Activated CD8-positive, alpha-beta memory T cell treated with anti-CD3 and anti-CD28 coated beads, Interleukin-2, amount 10 ng/mL, durations not matched to agents 7 days and 5 days (primary cell): Measurements from ENCODE around the gene HDGFL3. TPM values are rescaled to one million over a fixed set of nuclear protein-coding genes. Genes with fewer than 3 reads are reported as not detected.
A peak's percentile ranks its signal among the peaks of the same experiment; 100 is the strongest.
"Not testable (repeated sequence)": the region's sequence is repeated elsewhere in the genome, so short reads cannot be mapped to it uniquely, and the experiment has no call there.

Experiments
- ATAC-seq: fragments of 150-1000 bp; cut with Tn5 transposase; one replicate; pipeline ENCODE4 v1.10.0; 2021; ENCODE audit warnings: moderate library complexity
- CTCF ChIA-PET: fragments of 350-600 bp; sonication (Branson Sonifier 250); formaldehyde crosslinking; loops from one replicate; lab custom pipeline; 2021; ENCODE audit warnings: antibody characterized with exemption; lab: Charles Lee
- DNase-seq: peaks from one replicate; pipeline ENCODE4 v3.0.0-alpha.2; 2020
- H3K27ac Mint-ChIP-seq: one replicate; pipeline ENCODE4 v1.8.0; 2021; ENCODE audit warnings: mild to moderate bottlenecking, mixed read lengths
- H3K27me3 Mint-ChIP-seq: one replicate; pipeline ENCODE4 v1.8.0; 2021; ENCODE audit warnings: mixed read lengths
- H3K36me3 Mint-ChIP-seq: one replicate; pipeline ENCODE4 v1.8.0; 2021; ENCODE audit warnings: mild to moderate bottlenecking, mixed read lengths
- H3K4me1 Mint-ChIP-seq: one replicate; pipeline ENCODE4 v1.8.0; 2021; ENCODE audit warnings: mixed read lengths
- H3K4me3 Mint-ChIP-seq: one replicate; pipeline ENCODE4 v1.8.0; 2021; ENCODE audit warnings: mild to moderate bottlenecking, moderate library complexity, mixed read lengths
- H3K9me3 Mint-ChIP-seq: one replicate; pipeline ENCODE4 v1.8.0; 2022; ENCODE audit warnings: low read depth, mixed read lengths
- total RNA-seq, 2 experiments: library from RNA; stranded (reverse); gene quantifications; one replicate each; pipeline ENCODE4 v1.2.3, GENCODE V29; 2021

Gene HDGFL3
- total RNA-seq, 2 experiments from 2014 or later: 20.4 to 91.0 TPM

DNA sequence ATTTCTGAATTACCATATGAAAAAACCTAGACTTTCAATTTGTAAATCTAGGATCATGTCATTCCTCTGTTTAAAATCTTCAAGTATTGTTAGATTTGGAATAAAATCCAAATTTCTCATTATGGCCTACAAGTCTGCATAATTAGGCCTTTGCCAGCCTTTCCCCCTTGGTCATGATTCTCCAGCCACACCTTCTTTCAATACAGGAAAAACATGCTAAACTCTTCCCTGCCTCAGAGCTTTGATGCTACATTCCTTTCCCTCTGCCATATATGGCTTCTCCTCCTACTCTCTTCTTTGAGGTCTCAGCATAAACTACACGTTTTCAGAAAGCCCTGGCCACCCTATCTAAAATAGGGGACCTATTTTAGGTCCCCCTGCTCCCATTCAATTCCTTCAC lies 51.7 kb downstream of the HDGFL3 start:
- no peak overlapping the region for H3K27ac Mint-ChIP-seq
- H3K9me3 Mint-ChIP-seq: no peaks in the 10 kb centered on the region
- no peak overlapping the region for H3K4me3 Mint-ChIP-seq
- DNase-seq: no peak
- ATAC-seq: no peak
- H3K27me3 Mint-ChIP-seq: peaks cover 23% of the 10 kb centered on the region
- H3K4me1 Mint-ChIP-seq: peaks cover 10% of the 10 kb centered on the region
- H3K36me3 Mint-ChIP-seq: peaks cover 11% of the 10 kb centered on the region
- CTCF ChIA-PET: interaction anchor here (0.6 kb wide), 1 partner anchor 1881 kb away, joined by 3 read pairs; no protein-coding TSS in a partner anchor

DNA sequence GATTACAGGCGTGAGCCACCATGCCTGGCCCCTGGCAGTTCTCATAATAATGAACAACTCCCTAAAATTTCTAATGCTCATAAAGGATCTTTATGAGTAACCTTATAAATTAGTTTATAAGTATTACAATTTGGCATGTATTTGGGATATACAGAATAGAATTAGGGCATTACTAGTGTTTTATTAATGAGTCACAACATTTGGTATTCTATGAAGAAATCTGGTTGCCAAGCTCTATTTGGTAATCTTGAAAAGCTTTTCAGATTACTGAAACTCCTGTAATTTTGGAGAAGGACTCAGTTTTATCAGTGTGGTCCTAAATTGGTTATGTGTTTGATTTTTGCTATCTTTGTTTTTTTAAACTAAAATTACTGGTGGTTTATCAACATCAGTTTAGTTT lies 54.3 kb downstream of the HDGFL3 start:
- H3K36me3 Mint-ChIP-seq: peaks cover 12% of the 10 kb centered on the region
- CTCF ChIA-PET: no interaction called here
- DNase-seq (no peak), ATAC-seq (no peak)
- peaks cover 23% of the 10 kb centered on the region for H3K27me3 Mint-ChIP-seq
- H3K9me3 Mint-ChIP-seq: no peaks in the 10 kb centered on the region
- H3K4me1 Mint-ChIP-seq: peaks cover 8% of the 10 kb centered on the region
- no peak overlapping the region for H3K27ac Mint-ChIP-seq
- no peak overlapping the region for H3K4me3 Mint-ChIP-seq

DNA sequence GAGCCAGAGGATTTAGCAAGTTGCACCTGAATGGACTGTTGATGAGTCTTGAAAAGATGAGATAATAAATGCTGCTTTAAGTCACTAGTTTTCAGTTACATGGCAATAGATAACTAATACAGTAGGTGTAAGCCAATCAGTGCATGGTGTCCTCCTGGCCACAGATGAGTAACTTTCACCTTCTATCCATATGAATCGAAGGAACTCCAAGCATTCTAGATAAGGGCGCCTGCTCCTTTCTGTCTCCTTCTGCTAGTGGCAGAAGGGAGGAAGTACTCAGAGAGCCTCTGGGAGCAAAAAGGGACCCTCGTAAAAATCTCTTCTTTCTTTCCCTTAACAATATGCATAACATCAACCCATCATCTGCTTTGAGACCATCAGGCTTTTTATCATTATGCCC lies 62.9 kb downstream of the HDGFL3 start:
- Mint-ChIP-seq H3K4me3 (no peak overlapping the region), H3K36me3 (peaks cover 18% of the 10 kb centered on the region), H3K9me3 (no peaks in the 10 kb centered on the region), H3K4me1 (no peaks in the 10 kb centered on the region), H3K27ac (no peak overlapping the region), H3K27me3 (peaks cover 23% of the 10 kb centered on the region)
- DNase-seq (no peak), ATAC-seq (no peak)
- CTCF ChIA-PET: no interaction called here

DNA sequence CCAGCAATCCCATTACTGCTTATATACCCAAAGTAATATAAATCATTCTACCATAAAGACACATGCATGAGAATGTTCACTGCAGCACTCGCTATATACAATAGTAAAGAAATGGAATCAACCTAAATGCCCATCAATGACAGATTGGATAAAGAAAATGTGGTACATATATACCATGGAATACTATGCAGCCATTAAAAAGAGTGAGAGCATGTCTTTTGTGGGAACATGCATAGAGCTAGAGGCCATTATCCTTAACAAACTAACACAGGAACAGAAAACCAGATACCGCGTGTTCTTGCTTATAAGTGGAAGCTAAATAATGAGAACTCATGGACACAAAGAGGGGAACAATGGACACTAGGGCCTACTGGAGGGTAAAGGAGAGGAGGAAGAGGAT lies 65.5 kb downstream of the HDGFL3 start:
- ATAC-seq, H3K9me3 Mint-ChIP-seq, H3K27ac Mint-ChIP-seq, DNase-seq, H3K4me3 Mint-ChIP-seq, H3K4me1 Mint-ChIP-seq: not testable (repeated sequence)
- Mint-ChIP-seq H3K27me3 (peaks cover 16% of the 10 kb centered on the region), H3K36me3 (peaks cover 11% of the 10 kb centered on the region)
- CTCF ChIA-PET: interaction anchor here (0.6 kb wide), 1 partner anchor 116 kb away, joined by 3 read pairs; no protein-coding TSS in a partner anchor

DNA sequence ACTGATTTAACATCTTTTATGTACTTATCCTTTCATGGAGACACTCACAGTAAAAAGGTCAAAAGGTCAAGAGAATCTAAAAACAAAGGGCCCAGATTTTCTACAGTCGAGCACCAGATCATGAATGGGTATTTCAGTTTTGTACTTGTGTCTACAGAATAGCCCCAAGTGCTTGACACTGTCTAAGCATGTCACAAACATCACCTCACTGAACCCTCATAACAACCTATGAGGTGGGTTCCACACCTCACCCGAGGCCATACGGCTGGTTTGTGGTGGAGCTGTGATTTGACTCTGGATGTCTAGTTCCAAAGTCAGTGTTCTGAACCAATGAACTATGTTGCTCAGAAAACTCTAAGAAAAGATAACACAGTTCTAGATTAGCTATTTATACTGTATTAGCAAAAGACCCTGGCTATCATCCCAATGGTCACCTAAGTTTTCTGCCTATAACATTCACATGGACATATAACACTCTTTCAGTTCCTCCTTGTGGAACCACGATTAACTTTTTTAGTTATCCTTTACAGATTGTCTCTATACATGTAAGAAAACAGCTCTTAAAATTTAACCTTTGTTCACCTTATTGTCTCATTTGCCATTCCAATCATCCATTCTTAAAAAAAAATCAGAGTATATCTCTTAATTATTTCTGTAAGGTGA lies 74.6 kb downstream of the HDGFL3 start:
- no peaks in the 10 kb centered on the region for H3K27me3 Mint-ChIP-seq
- CTCF ChIA-PET: no interaction called here
- H3K9me3 Mint-ChIP-seq: no peaks in the 10 kb centered on the region
- H3K36me3 Mint-ChIP-seq: peaks cover 9% of the 10 kb centered on the region
- DNase-seq (no peak), ATAC-seq (no peak)
- no peak overlapping the region for H3K27ac Mint-ChIP-seq
- no peak overlapping the region for H3K4me3 Mint-ChIP-seq
- no peaks in the 10 kb centered on the region for H3K4me1 Mint-ChIP-seq

DNA sequence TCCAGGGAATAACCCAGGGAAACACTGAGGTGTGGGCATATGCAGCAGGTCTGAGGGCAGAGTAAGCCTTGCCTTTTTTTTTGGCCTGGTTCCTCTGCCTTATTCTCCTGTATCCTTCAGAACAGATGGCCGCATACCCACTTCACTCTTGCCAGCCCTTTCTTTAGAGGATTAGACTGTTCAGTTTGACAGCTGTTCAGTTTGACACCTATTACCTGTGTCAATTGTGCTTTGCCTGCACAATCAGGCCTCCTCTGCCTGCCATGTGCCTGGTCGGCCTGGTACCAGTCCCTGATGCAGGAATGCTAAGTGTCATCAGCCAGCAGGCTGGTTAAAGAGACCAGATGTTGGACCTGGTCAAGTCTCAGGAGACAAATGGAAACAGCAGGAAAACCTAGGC lies 77.8 kb downstream of the HDGFL3 start:
- ATAC-seq: no peak
- Mint-ChIP-seq H3K36me3 (peaks cover 19% of the 10 kb centered on the region), H3K4me1 (peaks cover 2% of the 10 kb centered on the region), H3K4me3 (no peak overlapping the region), H3K27me3 (no peaks in the 10 kb centered on the region), H3K27ac (no peak overlapping the region), H3K9me3 (no peaks in the 10 kb centered on the region)
- CTCF ChIA-PET: no interaction called here
- DNase-seq: no peak

DNA sequence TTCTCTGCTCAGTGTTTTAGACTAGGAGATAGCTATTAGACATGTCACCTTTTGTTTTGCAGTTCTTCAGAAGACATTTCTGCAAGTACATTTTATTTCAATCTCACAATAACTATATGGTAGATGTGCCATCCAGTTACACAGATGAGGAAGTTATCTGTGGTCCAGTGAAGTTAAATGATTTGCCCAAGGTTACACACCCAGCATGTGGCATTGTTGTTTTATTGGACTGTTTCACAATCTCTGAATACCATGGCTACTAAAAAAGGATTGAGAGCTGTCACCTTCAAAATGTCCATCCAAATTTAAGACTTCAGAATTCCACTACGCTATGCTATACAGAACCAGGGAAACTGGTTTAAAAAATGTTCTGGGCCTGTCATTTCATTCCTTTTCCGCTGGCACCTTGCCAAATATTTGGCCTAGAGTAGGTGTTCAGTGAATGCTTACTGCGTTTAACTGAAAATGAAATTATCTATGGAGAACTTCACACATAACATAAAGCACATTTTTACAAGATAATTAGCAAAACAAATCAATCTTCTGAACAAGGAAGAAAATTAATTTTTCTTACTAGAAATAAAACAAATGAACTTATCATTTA lies 80.0 kb downstream of the HDGFL3 start:
- DNase-seq (no peak), ATAC-seq (no peak)
- Mint-ChIP-seq H3K27ac (no peak overlapping the region), H3K4me1 (peaks cover 2% of the 10 kb centered on the region), H3K27me3 (no peaks in the 10 kb centered on the region), H3K9me3 (no peaks in the 10 kb centered on the region), H3K36me3 (peaks cover 18% of the 10 kb centered on the region), H3K4me3 (no peak overlapping the region)
- CTCF ChIA-PET: no interaction called here

DNA sequence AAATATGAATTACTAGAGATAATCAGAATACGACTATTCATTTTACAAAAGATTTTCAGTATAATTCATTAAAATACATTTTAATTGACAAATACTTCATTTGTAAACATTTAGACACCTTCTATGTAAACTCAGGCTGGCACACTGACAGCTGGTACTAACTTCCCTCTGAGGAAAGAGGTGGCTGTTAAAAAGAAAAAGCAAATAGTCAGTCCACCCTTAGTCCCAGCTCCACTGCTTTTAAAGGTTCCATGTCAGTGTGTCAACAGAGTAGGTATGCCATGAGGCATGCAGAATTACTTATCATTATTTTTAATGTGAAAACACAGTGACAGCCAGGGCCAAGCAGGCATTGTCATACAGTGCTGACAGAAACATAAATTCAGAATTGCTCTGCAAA lies 84.1 kb downstream of the HDGFL3 start:
- no peaks in the 10 kb centered on the region for H3K27me3 Mint-ChIP-seq
- CTCF ChIA-PET: no interaction called here
- H3K4me1 Mint-ChIP-seq: peaks cover 2% of the 10 kb centered on the region
- DNase-seq: no peak
- H3K9me3 Mint-ChIP-seq: no peaks in the 10 kb centered on the region
- no peak for ATAC-seq
- H3K4me3 Mint-ChIP-seq: no peak overlapping the region
- H3K27ac Mint-ChIP-seq: no peak overlapping the region
- peaks cover 20% of the 10 kb centered on the region for H3K36me3 Mint-ChIP-seq

DNA sequence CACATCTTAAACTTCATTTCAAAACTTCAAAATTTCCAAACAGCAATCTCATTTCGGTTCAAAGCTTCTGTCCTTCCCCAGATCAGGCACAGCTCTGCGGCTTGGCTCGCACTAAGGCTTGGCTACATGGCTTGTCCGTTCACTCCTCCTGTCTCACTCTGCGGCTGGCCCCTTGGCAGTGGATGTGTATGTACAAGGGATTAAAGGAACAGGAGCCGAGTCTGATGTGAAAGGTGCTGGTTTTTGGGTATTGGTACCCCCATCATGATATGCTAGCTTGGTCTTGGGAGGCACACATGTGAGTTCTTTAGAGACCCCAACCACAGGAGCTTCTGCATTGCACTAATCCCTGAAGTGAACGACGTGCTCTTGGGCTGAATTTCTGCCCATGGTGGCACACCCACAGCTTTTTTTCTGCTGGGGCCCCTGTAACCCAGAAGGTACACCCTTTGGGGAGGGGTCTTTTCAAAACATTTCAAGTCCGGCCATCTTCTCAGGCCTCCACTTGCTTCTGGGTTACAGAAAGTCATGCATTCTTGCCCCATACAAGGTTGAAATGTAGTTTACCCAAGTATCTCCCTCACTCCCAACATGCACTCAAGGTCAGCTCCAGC lies 87.5 kb downstream of the HDGFL3 start:
- H3K27ac Mint-ChIP-seq: no peak overlapping the region
- ATAC-seq (no peak), DNase-seq (no peak)
- peaks cover 16% of the 10 kb centered on the region for H3K36me3 Mint-ChIP-seq
- CTCF ChIA-PET: no interaction called here
- H3K27me3 Mint-ChIP-seq: no peaks in the 10 kb centered on the region
- H3K9me3 Mint-ChIP-seq: no peaks in the 10 kb centered on the region
- H3K4me1 Mint-ChIP-seq: peaks cover 7% of the 10 kb centered on the region
- H3K4me3 Mint-ChIP-seq: no peak overlapping the region

DNA sequence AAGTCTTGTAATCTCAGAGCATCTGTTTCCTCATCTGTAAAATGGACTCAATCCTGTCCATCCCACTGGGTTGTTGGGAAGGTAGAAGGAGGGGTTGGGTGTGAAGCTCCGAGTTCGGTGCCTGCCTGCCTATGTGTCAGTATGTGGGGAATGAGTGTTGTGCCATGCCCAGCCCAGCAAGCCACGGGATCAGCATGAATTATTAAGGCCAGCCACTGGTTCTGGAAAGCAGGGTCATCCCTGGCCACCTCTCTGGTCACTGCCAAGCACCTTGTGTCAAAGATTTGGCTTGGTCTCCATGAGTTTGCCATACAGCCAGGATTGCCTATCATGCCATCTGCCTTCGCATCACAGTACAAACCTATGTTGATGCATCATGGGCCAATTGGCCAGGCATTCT lies 88.7 kb downstream of the HDGFL3 start:
- H3K27ac Mint-ChIP-seq: no peak overlapping the region
- DNase-seq (no peak), ATAC-seq (no peak)
- no peaks in the 10 kb centered on the region for H3K27me3 Mint-ChIP-seq
- no peak overlapping the region for H3K4me3 Mint-ChIP-seq
- peaks cover 7% of the 10 kb centered on the region for H3K4me1 Mint-ChIP-seq
- CTCF ChIA-PET: no interaction called here
- peaks cover 20% of the 10 kb centered on the region for H3K36me3 Mint-ChIP-seq
- no peaks in the 10 kb centered on the region for H3K9me3 Mint-ChIP-seq

DNA sequence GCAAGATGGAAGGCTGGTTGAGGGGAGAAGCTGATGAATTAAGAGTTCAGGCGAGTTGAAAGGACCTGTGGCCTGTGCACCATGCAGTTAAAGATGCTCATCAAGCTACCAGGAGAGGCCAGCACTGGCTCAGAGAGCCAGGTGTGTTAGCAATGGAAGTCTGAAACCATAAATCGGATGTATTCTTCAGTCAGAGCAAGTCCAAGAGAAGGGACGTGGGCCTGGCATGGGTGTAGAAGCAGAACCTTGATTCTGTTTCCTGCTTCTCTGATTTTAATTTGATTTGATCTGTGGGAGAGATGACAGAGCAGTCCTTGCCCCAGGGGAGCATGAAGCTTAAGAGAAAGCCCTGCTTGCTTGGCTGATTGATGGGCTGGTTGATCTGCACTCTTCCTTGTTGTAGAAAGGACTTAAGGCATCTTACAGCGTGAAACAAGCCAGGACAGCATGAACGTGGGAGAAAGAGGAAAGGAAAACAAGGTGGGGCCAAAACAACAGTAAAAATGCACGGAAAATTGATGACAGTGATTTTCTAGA lies 89.3 kb downstream of the HDGFL3 start:
- Mint-ChIP-seq H3K4me3 (no peak overlapping the region), H3K36me3 (peaks cover 20% of the 10 kb centered on the region), H3K9me3 (no peaks in the 10 kb centered on the region), H3K4me1 (peaks cover 7% of the 10 kb centered on the region), H3K27me3 (no peaks in the 10 kb centered on the region), H3K27ac (no peak overlapping the region)
- CTCF ChIA-PET: interaction anchor here (3.2 kb wide), 1 partner anchor 11 kb away, joined by 8 read pairs; the partner anchor contains the start of gene TM6SF1
- ATAC-seq (no peak), DNase-seq (no peak)

DNA sequence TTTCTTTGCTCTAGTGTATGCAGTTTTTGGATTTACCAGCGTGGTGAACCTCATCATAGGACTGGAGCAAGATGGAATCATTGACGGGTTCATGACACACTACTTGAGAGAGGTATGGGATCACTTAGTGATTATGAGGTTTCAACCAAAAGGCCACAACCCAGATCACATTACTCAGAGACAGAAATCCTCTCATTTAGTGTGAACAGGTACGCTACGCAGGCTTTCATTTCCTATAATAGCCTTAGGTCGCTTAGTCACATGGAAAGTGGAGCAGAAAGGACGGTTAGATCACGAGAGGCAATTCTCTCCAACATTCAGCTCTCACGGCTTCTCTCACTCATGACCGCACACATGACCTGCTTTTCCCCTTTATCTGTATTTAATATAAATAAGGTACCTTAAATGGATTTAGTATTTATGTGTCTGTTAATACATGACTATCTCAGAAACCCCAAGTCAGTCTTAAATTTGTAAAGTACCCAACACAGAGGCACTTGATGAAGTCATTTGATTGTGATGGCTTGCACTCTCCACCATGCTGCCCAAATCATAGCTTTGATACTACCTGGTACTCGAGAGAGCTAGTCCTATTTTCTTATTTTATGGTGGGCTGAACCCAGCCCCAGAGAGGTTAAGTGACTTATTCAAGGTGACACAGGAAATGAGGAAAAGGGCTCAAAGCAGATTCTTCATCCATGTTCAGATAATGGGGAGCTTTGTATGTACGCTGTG lies 91.6 kb downstream of the HDGFL3 start:
- Mint-ChIP-seq H3K27me3 (no peaks in the 10 kb centered on the region), H3K4me3 (no peak overlapping the region), H3K36me3 (peaks cover 25% of the 10 kb centered on the region), H3K4me1 (peaks cover 18% of the 10 kb centered on the region), H3K9me3 (peaks cover 3% of the 10 kb centered on the region), H3K27ac (no peak overlapping the region)
- CTCF ChIA-PET: interaction anchor here (3.2 kb wide), 1 partner anchor 8 kb away, joined by 8 read pairs; the partner anchor contains the start of gene TM6SF1
- DNase-seq: no peak
- ATAC-seq: peak; percentile 45

DNA sequence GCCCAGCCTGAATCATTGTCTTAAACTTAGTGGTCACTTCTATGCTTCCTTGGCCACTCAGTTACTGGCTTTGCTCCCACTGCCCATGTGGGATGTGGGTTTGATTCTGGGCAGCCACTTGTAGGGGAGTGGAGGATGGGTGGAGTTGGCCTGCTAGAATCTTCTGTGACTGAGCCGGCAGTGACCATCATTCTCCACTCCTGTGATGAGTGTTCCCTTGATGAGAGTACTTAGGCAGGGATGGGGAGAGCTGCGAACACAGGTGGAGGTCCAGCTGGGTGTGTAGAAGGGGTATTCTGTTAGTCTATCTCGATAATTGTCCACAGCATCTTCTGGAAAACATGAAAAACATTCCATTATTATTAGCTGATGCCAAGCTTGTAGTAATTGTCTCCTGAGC lies 92.2 kb downstream of the HDGFL3 start:
- DNase-seq (no peak), ATAC-seq (no peak)
- no peak overlapping the region for H3K4me3 Mint-ChIP-seq

More for the DNA sequence above, 92.2 kb downstream of the HDGFL3 start:
- H3K36me3 Mint-ChIP-seq: peaks cover 26% of the 10 kb centered on the region
- no peak overlapping the region for H3K27ac Mint-ChIP-seq
- H3K27me3 Mint-ChIP-seq: no peaks in the 10 kb centered on the region
- peaks cover 20% of the 10 kb centered on the region for H3K4me1 Mint-ChIP-seq
- peaks cover 3% of the 10 kb centered on the region for H3K9me3 Mint-ChIP-seq
- CTCF ChIA-PET: interaction anchor here (3.2 kb wide), 1 partner anchor 8 kb away, joined by 8 read pairs; the partner anchor contains the start of gene TM6SF1
